GM12873 (cell line): Measurements from ENCODE around the gene SLC29A3.

Experiments
- CTCF ChIP-seq: IDR thresholded peaks from 2 replicates; pipeline ENCODE4 v1.5.1; 2012; ENCODE audit warnings: low read depth, mild to moderate bottlenecking, moderate library complexity, low read length, control low read depth; ENCODE audit not compliant: insufficient read depth; ENCODE audit errors: missing control alignments

Gene SLC29A3

GRCh38 chr10:71285986-71286385 is 33.1 kb upstream of the SLC29A3 start:
- no peak for TF ChIP-seq CTCF

- no peak for TF ChIP-seq CTCF
Measured at GRCh38 chr10:71286521-71287294, 32.4 kb upstream of the SLC29A3 start.

- no peak for TF ChIP-seq CTCF
Measured at GRCh38 chr10:71287456-71287855, 31.6 kb upstream of the SLC29A3 start.

- TF ChIP-seq CTCF = no peak
Measured at GRCh38 chr10:71288461-71288860, 30.6 kb upstream of the SLC29A3 start.

- no peak for TF ChIP-seq CTCF
Measured at GRCh38 chr10:71289421-71290130, 29.5 kb upstream of the SLC29A3 start.

GRCh38 chr10:71290331-71290730 is 28.7 kb upstream of the SLC29A3 start:
- TF ChIP-seq CTCF = no peak

- no peak for TF ChIP-seq CTCF
Measured at GRCh38 chr10:71290806-71291527, 28.1 kb upstream of the SLC29A3 start.
